ENCODE measurements around the gene GRIK4. TPM values are rescaled to one million over a fixed set of nuclear protein-coding genes. Genes with fewer than 3 reads are reported as not detected.
"Not testable (repeated sequence)": the region's sequence is repeated elsewhere in the genome, so short reads cannot be mapped to it uniquely, and the experiment has no call there.

GRIK4 gene
- total RNA-seq, 1 experiment from 2014 or later = not detected

DNA sequence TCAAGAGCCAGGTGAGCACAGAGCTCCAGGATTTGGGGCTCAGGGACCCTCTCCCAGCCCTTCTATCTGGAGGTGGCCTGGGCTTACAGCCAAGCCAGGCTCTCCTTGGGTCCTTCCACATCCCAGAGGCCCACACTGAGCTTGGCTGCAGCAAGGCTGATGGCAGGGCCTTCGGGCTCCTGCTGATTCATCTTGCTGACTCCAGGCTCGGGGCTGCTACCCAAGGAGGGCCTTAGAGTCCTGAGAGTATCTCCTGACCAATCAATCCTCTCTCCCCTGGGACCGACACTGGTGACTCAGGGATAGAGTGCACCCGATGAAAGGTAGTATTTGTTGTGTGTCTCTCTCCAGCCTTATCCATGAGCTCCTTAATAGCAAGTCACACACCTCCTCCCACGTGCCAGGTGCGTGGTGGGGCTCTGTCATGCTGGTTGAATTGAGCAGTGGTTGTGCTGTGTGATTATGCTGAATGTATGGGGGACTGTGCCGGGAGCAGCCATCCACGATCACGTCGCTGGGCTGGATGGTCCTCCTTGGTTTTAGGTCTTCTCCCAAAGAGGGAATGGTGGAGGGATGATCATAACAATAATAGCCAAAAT, 62.3 kb downstream of the GRIK4 start:
- DNase-seq (ENCODE audit: low spot score) = no peak

DNA sequence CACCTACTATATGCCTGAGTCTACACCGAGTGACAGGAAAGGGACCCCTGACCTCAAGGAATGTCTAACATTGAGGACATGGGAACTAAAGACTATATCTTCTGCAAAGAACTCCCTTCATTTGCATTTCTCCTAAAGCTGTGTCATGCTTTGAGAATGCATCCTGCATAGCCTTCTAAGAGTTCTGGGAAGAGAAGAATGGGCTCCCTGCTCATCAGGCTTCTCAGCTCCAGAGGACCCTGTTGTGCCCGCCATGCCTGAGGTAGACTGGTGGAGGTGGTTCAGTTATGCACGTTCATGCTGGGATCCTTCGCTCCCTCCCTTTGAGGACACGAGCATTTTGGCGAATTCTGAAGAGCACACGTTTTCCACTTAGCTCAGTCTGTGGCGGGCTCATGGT, 63.3 kb downstream of the GRIK4 start:
- DNase-seq (ENCODE audit: low spot score) = no peak

- DNase-seq (ENCODE audit: low spot score) = no peak
These were observed 63.9 kb downstream of the GRIK4 start for GRCh38 chr11:120575461-120575860.

DNA sequence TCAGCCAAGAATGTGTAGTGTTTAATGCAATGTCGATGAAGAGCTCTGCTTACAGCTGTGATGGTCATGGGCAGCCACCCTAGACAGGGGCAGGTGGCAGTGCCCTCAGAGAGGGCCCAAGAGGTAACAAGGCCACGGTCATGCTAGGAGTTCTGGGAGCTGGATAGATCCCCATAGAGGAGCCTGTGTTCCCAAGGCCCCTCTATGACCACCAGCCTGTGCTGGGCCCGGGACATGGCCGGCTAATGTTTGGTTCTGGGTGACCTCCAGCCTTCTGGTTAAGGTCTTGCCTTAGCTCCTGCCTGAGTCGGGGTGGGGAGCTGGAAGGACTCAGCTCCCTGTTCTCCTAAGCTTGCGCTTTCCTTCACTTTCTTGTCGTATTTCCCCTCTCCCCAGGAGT, 65.1 kb downstream of the GRIK4 start:
- DNase-seq (ENCODE audit: low spot score) = no peak

GRCh38 chr11:120577041-120577440, 65.5 kb downstream of the GRIK4 start:
- DNase-seq (ENCODE audit: low spot score) = no peak

DNA sequence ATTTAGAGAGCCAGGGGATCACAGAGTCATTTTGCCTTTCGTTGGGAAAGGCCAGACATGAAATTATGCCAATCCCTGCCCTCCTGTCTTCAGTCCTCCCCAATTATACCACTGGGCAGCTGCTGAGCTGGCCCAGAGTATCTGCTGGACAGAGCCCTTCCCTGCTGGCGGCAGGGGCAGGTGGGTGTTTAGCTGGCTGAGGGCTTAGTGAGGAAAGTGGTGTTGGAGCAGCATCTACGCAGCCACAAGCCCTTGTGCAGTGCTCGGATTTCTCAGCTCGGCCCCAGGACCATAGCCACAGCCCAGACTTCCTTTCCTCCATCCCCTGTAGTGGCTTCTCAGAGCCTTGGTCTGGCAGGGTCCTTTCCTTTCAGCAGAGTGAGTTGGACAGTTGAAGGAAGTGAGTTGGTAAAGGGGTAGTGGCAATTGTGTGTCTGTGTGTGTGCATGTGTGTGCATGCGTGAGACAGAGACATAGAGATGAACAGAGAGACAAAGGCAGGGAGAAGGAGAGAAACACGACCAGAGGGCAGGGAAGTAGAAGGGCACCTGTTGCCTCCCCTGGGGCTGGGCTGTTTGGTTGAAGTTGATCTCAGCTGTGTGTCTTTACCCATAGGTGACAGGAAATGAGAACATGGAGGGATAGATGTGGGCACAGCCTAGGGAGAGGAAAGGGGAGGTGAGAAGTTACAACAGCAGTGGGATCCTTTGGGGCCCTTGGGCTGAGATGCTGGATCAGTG, 66.2 kb downstream of the GRIK4 start:
- DNase-seq (ENCODE audit: low spot score) = no peak

- no peak for DNase-seq (ENCODE audit: low spot score)
These were observed 67.1 kb downstream of the GRIK4 start for GRCh38 chr11:120578596-120579154.

DNA sequence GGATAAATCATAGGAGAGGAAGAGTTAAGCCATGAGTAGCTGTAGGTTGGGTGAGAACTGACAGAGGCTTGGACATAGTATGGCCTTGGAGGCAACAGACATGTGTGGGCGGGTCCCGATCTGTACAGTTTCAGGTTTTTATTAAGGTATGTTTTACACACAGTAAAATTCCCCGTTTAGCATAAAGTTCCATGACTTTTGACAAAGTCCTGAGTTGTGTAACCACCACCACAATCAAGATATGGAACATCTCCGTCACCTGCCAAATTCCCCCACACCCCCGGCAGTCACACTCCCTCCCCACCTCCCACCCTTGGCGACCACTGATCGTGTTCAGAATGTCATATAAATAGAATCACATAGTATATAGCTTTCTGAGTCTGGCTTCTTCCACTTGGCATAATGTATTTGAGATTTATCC, 68.1 kb downstream of the GRIK4 start:
- DNase-seq (ENCODE audit: low spot score) = no peak

DNA sequence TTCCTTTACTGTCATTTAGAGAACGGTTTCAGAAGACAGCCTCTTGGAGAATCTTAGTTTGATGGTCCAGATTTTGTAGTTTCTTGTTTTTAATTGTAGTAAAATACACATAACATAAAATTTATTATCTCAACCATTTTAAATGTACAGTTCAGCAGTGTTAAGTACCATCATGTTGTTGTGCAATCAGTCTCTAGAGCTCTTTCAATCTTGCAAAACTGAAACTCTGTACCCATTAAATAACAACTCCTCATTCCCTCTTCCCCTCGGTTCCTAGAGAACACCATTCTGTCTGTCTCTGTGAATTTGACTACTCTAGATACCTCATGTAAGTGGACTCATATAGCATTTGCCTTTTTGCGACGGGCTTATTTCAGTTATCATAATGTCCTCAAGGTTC, 69.8 kb downstream of the GRIK4 start:
- no peak for DNase-seq (ENCODE audit: low spot score)

DNA sequence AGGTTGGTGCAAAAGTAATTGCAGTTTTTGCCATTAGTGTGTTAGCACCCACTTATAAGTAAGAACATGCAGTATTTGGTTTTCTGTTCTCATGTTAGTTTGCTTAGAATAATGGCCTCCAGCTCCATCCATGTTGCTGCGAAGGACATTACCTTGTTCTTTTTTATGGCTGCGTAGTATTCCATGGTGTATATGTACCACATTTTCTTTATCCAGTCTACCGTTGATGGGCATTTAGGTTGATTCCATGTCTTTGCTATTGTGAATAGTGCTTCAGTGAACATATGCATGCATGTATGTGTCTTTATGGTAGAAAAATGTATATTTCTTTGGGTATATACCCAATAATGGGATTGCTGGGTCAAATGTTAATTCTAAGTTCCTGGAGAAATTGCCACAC, 71.0 kb downstream of the GRIK4 start:
- DNase-seq (ENCODE audit: low spot score) = not testable (repeated sequence)

GRCh38 chr11:120586072-120586471, 74.5 kb downstream of the GRIK4 start:
- DNase-seq (ENCODE audit: low spot score) = no peak

- no peak for DNase-seq (ENCODE audit: low spot score)
These were observed 75.2 kb downstream of the GRIK4 start for GRCh38 chr11:120586728-120587127.

DNA sequence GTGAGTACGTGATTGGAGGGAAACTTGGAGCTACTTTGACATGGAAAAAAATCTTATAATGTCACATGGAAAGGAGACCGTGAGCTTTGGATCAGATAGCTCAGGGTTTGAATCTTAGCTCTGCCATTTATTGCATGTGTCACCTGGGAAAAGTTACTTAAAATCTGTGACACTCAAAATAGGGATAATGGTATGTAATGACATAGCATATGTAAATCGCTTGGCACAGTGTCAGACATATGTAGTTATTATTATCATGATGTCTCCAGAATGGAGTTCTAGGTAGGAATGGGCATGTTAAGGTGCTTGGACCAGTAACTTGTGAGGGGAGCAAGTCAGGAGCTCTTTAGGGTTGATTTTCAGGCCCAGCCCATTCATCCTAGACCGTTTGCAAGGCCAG, 75.8 kb downstream of the GRIK4 start:
- no peak for DNase-seq (ENCODE audit: low spot score)

DNA sequence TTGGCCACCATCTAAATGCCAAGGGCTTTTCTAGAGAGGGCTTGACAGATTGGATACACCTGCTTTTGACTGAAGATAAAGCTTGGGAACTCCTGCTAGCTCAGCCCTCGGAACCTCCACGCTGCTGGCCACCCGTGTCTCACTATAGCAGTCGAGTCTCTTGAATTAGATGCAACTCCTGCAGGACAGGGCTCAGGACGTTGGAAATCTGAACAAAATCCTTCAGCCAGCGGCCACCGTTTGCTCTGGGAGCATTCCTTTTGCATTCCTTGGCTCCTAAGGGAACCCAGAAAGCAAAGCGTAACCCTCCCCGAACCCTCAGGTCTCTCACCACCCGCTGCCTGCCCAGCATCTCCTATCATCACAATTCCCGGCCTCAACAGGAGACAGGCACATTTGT, 77.8 kb downstream of the GRIK4 start:
- DNase-seq (ENCODE audit: low spot score) = no peak

GRCh38 chr11:120590472-120590871, 78.9 kb downstream of the GRIK4 start:
- no peak for DNase-seq (ENCODE audit: low spot score)

DNA sequence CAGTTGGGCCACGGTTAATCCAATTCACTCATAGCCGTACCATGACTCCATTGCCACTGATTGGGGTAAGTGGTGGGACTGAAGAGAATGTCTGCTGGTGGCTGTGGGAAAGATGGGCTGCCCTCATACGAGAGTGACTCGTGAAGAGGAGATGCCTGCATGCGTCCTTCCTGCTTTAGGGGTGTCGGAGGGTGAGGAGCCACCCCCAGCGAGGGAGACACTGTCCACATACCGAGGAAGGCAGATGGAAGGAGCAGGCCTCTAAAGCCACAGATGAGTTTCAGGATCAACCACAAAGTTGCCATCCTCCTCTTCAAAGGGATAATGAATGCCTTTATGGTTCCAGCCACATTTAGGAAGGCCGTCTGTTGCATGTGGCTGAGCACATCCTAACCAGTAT, 83.2 kb downstream of the GRIK4 start:
- no peak for DNase-seq (ENCODE audit: low spot score)

DNA sequence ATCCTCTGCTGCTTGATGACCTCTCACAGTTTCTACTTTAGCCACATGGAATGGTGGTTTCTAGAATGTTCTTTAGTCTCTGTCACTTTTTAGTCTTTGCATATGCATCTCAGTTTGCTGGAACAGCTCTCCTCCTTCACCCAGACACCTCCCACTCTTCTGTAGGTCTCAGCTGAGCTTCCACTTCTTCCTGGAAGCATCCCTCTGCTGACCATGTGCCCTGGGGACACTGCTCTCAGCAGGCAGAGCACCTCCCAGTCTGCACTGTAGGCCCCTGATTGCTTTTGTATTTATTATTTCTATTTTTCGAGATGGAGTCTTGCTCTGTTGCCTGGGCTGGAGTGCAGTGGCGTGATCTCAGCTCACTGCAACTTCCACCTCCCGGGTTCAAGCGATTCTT, 84.0 kb downstream of the GRIK4 start:
- no peak for DNase-seq (ENCODE audit: low spot score)

GRCh38 chr11:120597250-120598215, 86.0 kb downstream of the GRIK4 start:
- no peak for DNase-seq (ENCODE audit: low spot score)

GRCh38 chr11:120598517-120599257, 87.1 kb downstream of the GRIK4 start:
- DNase-seq (ENCODE audit: low spot score) = no peak

GRCh38 chr11:120599816-120600420, 88.4 kb downstream of the GRIK4 start:
- no peak for DNase-seq (ENCODE audit: low spot score)

- no peak for DNase-seq (ENCODE audit: low spot score)
These were observed 90.0 kb downstream of the GRIK4 start for GRCh38 chr11:120601536-120601935.
